ENCODE measurements around the gene ESR2.

- TF ChIP-seq CTCF (IDR thresholded peaks at IDR 0.05) (no peak), POLR2A (IDR thresholded peaks at IDR 0.05) (no peak)
Measured at GRCh38 chr14:64215274-64215673, 78.9 kb downstream of the ESR2 start.

Measured in body of pancreas (tissue), 4 donors.